Uterus (tissue), 4 donors: ENCODE results near the gene NRTN. TPM values are rescaled to one million over a fixed set of nuclear protein-coding genes. Genes with fewer than 3 reads are reported as not detected.
A peak's percentile ranks its signal among the peaks of the same experiment; 100 is the strongest.

Source experiments
- DNase-seq, 2 donors: peaks; one replicate each; pipeline ENCODE4 v3.0.0-alpha.2; 2019 to 2020
- H3K27ac ChIP-seq, 2 donors: fragments of 200-600 bp; sonication (generic); 1 replicate in 1 of 2; 2 replicates in 1 of 2; pipeline ENCODE4 v1.5.1; 2016 to 2018
- H3K27me3 ChIP-seq, 2 donors: fragments of 200-600 bp; sonication (generic); one replicate each; pipeline ENCODE4 v1.5.1; 2018 to 2019; ENCODE audit warnings: control low read depth in 1 of 2
- H3K36me3 ChIP-seq, 2 donors: fragments of 200-600 bp; sonication (generic); one replicate each; pipeline ENCODE4 v1.5.1; 2019; ENCODE audit warnings: control low read depth in 1 of 2
- H3K4me1 ChIP-seq, 2 donors: fragments of 200-600 bp; sonication (generic); one replicate each; pipeline ENCODE4 v1.5.1; 2018 to 2019; ENCODE audit warnings: control low read depth in 1 of 2
- H3K4me3 ChIP-seq, 2 donors: fragments of 200-600 bp; sonication (generic); 1 replicate in 1 of 2; 2 replicates in 1 of 2; pipeline ENCODE4 v1.5.1; 2018 to 2019; ENCODE audit warnings: mild to moderate bottlenecking in 1 of 2
- H3K9me3 ChIP-seq, 2 donors: fragments of 200-600 bp; sonication (generic); one replicate each; pipeline ENCODE4 v1.5.1; 2019; ENCODE audit warnings: control low read depth in 1 of 2
- POLR2A ChIP-seq, 2 donors: fragments of 450-650 bp; IDR thresholded peaks; one replicate each; pipeline ENCODE4 v1.6.1; 2016; ENCODE audit warnings: antibody characterized with exemption in 2 of 2, mild to moderate bottlenecking in 1 of 2, moderate library complexity in 1 of 2
- intact Hi-C: fragments of 100-400 bp; cut with DNase I; formaldehyde crosslinking; loops from one replicate; pipeline ENCODE4 v1.15.1; 2023; ENCODE audit warnings: low total_unique reads
- total RNA-seq, 4 donors: library from RNA; depleted of rRNA in 3 of 4; stranded (reverse); fragments of >200 nt in 3 of 4; gene quantifications; one replicate each; pipeline versions ENCODE4 v1.1.0 to v1.2.4, GENCODE V29; 2014 to 2023
- TF ChIP-seq, protein P1 (sequence below), 4 experiments: fragments of 200-600 bp in 2 of 4; fragments of 450-650 bp in 2 of 4; sonication (generic) in 2 of 4; IDR thresholded peaks; one replicate each; pipeline ENCODE4 v1.5.1; 2016 to 2019; ENCODE audit warnings: antibody characterized with exemption in 4 of 4, mild to moderate bottlenecking in 2 of 4, moderate library complexity in 1 of 4
- donor health status: DM: yes; HTN: yes; CAD: no.

NRTN gene
- total RNA-seq, 4 donors from 2014 or later, result 0.35 TPM; not detected in 3

DNA sequence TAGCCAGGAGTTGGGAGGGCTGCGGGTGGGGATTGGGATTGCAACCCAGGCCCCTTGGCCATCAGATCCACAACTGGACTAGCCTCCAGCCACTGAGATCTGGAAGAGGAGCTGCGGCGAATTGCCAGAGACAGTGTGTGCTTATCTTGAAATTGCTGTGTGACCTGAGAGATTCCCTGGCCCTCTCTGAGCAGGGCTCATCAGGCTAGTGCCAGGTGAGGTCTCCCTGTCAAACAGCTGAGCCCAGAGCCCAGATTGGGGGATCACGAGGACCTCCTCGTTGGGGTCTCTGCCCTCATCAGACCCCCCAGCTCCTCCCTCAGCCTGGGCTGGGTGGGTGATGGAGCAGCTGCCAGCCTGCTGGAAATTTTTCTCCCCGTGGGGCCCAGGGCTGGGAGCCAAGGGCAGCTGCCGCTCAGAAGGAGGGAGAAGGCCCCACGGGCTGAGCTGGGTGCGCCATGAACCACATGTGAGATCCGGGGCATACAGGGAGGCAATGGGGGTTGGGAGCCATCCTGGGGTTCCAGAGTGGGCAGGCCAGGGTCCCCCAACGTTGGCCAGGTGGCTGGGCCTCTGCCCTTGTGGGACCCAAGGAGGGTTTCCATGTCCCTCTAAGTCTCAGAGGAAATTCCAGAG, 58.3 kb downstream of the NRTN start:
- no peaks in the 10 kb centered on the region for H3K27me3 ChIP-seq

DNA sequence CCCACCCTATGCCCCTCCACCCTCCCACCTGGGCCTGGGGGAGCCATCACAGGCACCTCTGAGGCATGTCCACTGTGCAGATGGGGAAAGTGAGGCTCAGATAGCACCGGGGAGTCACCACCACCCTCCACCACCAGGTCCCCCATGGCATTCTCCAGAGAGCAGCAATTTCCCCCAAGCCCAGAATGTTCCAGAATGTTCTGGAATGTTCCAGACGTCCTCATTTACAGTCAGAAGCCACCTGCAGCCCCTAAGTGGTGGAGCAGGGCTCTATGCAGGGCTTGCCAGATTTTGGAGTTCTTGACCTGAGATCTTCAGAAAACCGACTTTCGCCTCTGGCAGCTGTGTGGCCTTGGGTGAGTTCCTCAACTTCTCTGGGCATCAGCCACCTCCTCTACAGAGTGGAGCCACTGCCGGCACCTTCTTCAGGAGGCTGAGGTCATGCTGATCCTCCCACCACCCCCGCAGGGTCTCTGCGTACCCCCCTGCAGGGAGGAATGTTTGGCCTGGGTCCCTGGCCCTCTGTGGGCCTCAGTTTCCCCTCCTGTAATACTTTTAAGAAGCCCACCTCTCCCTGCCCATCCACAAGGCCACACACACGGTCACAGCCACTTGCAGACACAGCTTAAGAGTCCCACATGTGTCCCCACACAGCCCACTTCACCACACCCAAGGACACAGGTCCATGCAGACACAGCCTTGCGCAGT, 59.3 kb downstream of the NRTN start:
- no peaks in the 10 kb centered on the region for H3K4me1 ChIP-seq
- no peaks in the 10 kb centered on the region for H3K36me3 ChIP-seq
- no peaks in the 10 kb centered on the region for H3K9me3 ChIP-seq
- no peak overlapping the region for H3K4me3 ChIP-seq
- DNase-seq, result no peak
- no peaks in the 10 kb centered on the region for H3K27me3 ChIP-seq
- intact Hi-C loops, result no loop called here
- H3K27ac ChIP-seq, result no peak overlapping the region
- TF ChIP-seq, protein P1, sequence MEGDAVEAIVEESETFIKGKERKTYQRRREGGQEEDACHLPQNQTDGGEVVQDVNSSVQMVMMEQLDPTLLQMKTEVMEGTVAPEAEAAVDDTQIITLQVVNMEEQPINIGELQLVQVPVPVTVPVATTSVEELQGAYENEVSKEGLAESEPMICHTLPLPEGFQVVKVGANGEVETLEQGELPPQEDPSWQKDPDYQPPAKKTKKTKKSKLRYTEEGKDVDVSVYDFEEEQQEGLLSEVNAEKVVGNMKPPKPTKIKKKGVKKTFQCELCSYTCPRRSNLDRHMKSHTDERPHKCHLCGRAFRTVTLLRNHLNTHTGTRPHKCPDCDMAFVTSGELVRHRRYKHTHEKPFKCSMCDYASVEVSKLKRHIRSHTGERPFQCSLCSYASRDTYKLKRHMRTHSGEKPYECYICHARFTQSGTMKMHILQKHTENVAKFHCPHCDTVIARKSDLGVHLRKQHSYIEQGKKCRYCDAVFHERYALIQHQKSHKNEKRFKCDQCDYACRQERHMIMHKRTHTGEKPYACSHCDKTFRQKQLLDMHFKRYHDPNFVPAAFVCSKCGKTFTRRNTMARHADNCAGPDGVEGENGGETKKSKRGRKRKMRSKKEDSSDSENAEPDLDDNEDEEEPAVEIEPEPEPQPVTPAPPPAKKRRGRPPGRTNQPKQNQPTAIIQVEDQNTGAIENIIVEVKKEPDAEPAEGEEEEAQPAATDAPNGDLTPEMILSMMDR (IDR thresholded peaks at IDR 0.05), result no peak
- no peak for TF ChIP-seq POLR2A (IDR thresholded peaks at IDR 0.05)

More for the DNA sequence above, 58.3 kb downstream of the NRTN start:
- no peak for TF ChIP-seq POLR2A (IDR thresholded peaks at IDR 0.05)
- TF ChIP-seq, protein P1 (IDR thresholded peaks at IDR 0.05), result no peak
- no peaks in the 10 kb centered on the region for H3K36me3 ChIP-seq
- H3K9me3 ChIP-seq, result no peaks in the 10 kb centered on the region
- H3K4me3 ChIP-seq, result no peak overlapping the region
- intact Hi-C loops, result no loop called here
- H3K27ac ChIP-seq, result no peak overlapping the region
- no peak for DNase-seq
- no peaks in the 10 kb centered on the region for H3K4me1 ChIP-seq

DNA sequence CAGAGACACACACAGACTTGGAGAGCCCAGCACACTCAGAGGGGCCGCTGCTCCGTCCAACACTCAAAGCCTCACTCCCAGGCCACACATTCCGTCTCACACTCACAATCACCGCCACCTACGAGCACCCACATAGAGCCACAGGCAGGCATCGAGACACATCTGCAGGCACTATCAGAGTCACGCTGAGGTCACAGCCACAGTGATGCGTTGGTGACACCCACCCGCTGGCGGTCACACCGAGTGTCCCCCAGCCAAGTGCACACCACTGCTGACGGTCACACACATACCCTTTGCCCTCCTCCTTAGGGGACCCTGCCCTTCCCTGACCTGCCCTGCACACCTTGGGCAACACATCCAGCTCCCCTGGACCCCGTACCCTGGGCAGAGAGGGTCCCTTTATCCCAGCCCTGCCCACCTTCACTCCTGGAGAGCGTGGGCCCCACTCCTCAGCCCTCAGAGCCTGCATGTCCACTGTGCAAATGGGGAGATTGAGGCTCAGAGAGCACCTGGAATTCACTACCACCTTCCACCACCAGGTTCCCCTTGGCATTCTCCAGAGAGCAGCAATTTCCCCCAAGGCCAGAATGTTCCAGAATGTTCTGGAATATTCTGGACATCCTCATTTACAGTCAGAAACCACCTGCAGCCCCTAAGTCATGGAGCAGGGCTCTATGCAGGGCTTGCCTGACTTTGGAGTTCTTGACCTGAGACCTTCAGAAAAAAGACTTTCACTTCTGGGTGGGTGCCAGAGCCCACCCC, 60.0 kb downstream of the NRTN start:
- no peak for TF ChIP-seq POLR2A (IDR thresholded peaks at IDR 0.05)
- TF ChIP-seq, protein P1 (IDR thresholded peaks at IDR 0.05), result peak in 1 of 4 experiments; percentile 5
- Histone ChIP-seq H3K27ac (no peak overlapping the region), H3K4me1 (no peaks in the 10 kb centered on the region), H3K27me3 (no peaks in the 10 kb centered on the region), H3K9me3 (no peaks in the 10 kb centered on the region), H3K36me3 (no peaks in the 10 kb centered on the region), H3K4me3 (no peak overlapping the region)
- DNase-seq, result no peak
- intact Hi-C loops, result no loop called here

DNA sequence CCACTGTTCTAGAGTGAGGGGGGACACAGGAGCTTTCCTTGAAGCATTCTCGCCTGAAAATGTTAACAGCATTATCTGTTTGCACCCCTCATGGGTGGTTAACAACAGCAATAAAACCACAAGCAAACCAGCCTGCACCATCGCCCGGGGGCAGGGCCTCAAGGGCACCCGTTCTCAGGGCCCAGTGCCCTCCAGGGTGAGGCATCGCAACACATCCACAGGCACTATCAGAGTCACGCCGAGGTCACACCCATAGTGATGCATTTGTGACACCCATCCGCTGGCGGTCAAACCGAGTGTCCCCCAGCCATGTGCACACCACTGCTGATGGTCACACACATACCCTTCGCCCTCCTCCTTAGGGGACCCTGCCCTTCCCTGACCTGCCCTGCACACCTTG, 60.9 kb downstream of the NRTN start:
- intact Hi-C loops, result no loop called here
- Histone ChIP-seq H3K9me3 (no peaks in the 10 kb centered on the region), H3K4me3 (no peak overlapping the region), H3K27me3 (no peaks in the 10 kb centered on the region), H3K36me3 (no peaks in the 10 kb centered on the region), H3K27ac (no peak overlapping the region), H3K4me1 (no peaks in the 10 kb centered on the region)
- TF ChIP-seq, protein P1 (IDR thresholded peaks at IDR 0.05), result no peak
- no peak for TF ChIP-seq POLR2A (IDR thresholded peaks at IDR 0.05)
- DNase-seq, result no peak
